HG02973 (cell line): Measurements from ENCODE around the gene KDELR1.
A peak's percentile ranks its signal among the peaks of the same experiment; 100 is the strongest.

Experiments
- ATAC-seq: cut with Tn5 transposase; IDR thresholded peaks from one replicate; pipeline ENCODE4 v1.9.1; 2021; ENCODE audit warnings: moderate library complexity; ENCODE audit not compliant: unreplicated experiment

KDELR1 gene

GRCh38 chr19:48346191-48346590 lies 45.2 kb downstream of the KDELR1 start:
- ATAC-seq: no peak

DNA sequence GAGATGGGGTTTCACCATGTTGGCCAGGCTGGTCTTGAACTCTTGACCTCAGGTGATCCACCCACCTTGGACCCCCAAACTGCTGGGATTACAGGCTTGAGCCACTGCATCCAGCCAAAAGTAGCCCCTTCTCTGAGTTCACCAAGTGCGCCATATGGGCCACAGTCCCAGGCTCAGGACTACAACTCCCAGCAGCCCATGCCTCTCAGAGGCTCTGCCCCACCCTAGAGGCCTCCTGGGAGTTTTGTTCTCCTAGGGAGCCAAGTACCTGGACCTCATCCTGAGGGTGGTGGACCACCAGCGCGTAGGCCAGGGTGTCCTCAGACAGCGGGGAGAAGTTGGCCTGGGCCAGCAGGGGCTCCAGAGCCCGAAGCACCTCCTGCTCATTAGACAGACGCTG lies 46.5 kb downstream of the KDELR1 start:
- no peak for ATAC-seq

GRCh38 chr19:48342841-48343540 lies 48.4 kb downstream of the KDELR1 start:
- no peak for ATAC-seq

GRCh38 chr19:48342414-48342738 lies 49.0 kb downstream of the KDELR1 start:
- ATAC-seq: no peak

DNA sequence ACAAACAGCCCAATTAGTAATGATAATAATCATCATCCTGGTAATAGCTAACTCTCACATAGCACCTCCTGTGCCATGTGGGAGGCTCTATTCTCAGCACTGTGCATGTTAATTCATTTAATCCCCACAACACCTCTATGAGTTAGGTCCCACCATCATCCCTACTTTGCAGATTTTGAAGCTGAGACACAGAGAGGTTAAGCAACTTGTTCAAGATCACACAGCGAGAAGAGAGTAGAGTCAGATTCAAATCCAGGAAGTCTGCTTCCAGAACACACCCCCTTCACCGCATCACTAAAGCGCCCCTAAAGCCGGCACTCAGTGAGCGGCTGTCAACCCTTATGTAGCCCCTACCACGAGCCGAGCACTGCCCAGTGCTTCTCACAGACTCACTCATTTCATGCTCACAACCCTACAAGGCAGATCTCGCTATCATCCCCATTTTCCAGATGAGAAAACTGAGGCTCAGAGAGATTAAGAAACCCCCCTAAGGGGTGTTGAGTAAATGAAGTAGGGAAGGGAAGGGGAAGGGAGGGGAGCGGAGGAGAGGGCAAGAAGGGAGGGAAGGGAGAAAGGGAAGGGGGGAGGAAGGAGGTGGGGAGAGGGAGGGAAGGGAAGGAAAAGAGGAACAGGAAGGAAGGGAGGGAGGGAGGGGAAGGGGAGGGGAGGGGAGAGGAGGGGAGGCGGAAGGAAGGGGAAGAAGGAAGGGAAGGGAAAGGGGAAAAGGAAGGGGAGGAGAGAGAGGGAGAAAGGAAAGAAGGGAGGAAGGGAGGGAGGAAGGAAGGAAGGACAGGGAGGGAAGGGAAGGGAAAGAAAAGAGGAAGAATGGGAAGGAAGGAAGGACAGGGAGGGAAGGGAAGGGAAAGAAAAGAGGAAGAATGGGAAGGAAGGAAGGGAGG lies 49.6 kb downstream of the KDELR1 start:
- no peak for ATAC-seq

DNA sequence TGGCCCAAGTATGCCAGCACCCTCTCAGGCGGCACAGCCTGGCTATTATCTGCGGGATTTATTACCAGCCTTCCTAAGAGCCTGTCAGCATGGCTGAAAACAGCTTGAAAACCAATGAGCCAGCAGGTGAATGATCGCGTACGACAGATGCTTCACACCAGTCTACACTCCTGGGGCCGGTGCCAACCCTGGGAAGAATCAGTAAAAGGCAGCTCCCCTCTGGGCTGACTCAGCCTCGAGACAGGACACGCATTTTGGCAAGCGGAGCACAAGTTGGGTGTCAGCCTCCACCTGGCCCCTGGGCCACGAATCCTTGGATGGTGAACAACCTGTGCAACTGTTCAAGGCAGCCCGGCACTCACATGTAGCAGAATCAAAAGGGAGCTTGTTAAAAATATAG lies 50.4 kb downstream of the KDELR1 start:
- no peak for ATAC-seq

DNA sequence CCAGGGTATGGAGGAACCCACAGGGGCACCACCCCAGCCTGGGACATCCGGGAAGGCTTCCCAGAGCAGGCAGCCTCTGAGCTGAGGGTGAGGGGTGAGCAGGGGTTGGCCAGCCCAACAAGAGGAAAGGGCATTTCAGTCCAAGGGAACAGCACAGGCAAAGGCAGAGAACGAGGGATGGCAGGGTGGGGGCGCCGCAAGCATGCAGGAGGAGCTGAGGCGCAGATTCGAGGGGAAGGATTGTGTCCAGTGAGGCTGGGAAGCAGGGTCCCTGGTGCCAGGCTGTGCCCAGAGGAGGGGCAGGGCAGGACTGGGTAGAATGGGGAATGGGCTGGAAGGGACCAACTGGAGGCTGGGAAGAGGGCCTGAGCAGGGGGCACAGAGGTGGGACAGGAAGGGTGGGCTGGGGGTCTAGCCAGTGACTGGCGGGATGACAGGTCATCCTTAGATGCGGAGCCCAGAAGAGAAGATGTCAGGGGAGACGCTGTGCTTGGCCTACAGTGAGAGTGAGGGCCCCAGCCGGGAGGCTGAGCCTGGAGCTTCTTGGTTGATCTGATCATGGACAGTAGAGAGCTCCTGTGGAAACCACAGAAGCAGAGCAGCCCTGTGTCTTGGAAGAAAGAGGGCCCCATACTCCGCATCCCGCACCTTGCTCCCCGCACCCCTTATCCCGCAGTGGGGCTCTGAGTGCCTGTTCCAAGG lies 52.4 kb downstream of the KDELR1 start:
- ATAC-seq: no peak

DNA sequence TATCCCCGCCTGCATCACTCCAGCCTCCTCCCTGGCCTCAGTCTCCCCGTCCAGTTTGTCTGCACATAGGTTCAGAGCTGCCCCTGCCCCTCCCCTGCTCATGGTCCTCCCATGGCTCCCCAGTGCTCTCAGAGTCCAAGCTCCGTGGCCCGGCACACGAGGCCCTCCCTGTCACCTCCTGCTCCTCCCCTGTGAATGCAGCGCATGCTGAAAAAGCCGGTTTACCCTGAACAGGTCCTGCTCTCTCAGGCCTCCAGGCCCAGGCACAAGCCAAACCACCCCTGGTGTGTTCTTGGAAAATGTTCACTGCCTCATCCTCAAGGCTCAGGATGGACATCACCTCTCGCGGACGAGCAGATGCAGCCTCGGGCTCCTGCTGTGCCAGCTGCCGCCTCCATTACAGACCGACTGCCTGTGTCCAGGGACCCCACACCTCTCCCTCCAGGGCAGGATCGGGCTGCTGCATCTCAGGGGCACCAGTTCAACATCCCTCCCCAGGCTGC lies 53.0 kb downstream of the KDELR1 start:
- no peak for ATAC-seq

GRCh38 chr19:48333467-48334384 lies 57.6 kb downstream of the KDELR1 start:
- ATAC-seq: peak; percentile 49

GRCh38 chr19:48332662-48333466 lies 58.5 kb downstream of the KDELR1 start:
- ATAC-seq: peak; percentile 50
